Immature natural killer cell (primary cell): ENCODE results near the gene RAPGEF3. TPM values are rescaled to one million over a fixed set of nuclear protein-coding genes. Genes with fewer than 3 reads are reported as not detected.
A peak's percentile ranks its signal among the peaks of the same experiment; 100 is the strongest.

Experiments
- DNase-seq, 3 donors: peaks; one replicate each; pipeline ENCODE4 v3.0.0; 2022; ENCODE audit warnings: mixed read lengths in 1 of 3
- H3K27ac Mint-ChIP-seq, 6 donors: one replicate each; pipeline ENCODE4 v1.8.0; 2020; ENCODE audit warnings: mixed read lengths in 6 of 6, mild to moderate bottlenecking in 5 of 6, inconsistent platforms in 4 of 6, moderate library complexity in 3 of 6
- H3K27me3 Mint-ChIP-seq, 3 donors: one replicate each; pipeline ENCODE4 v1.8.0; 2020 to 2021; ENCODE audit warnings: low read depth in 3 of 3, mild to moderate bottlenecking in 3 of 3, mixed read lengths in 3 of 3, moderate library complexity in 3 of 3, inconsistent platforms in 1 of 3
- H3K36me3 Mint-ChIP-seq, 3 donors: one replicate each; pipeline ENCODE4 v1.8.0; 2020; ENCODE audit warnings: mixed read lengths in 3 of 3, inconsistent platforms in 2 of 3, mild to moderate bottlenecking in 2 of 3
- H3K4me1 Mint-ChIP-seq, 2 donors: one replicate each; pipeline ENCODE4 v1.8.0; 2020; ENCODE audit warnings: inconsistent platforms in 2 of 2, mild to moderate bottlenecking in 2 of 2, mixed read lengths in 2 of 2, moderate library complexity in 1 of 2
- H3K4me3 Mint-ChIP-seq, 5 donors: one replicate each; pipeline ENCODE4 v1.8.0; 2020; ENCODE audit warnings: mild to moderate bottlenecking in 5 of 5, mixed read lengths in 5 of 5, inconsistent platforms in 3 of 5, moderate library complexity in 3 of 5
- H3K9me3 Mint-ChIP-seq, 6 donors: one replicate each; pipeline ENCODE4 v1.8.0; 2020; ENCODE audit warnings: mild to moderate bottlenecking in 6 of 6, mixed read lengths in 6 of 6, inconsistent platforms in 4 of 6, moderate library complexity in 3 of 6
- polyA plus RNA-seq, 3 donors: library from polyadenylated mRNA; unstranded; fragments of 300-500 nt; fragmentation: Illumina TruSeq; gene quantifications; one replicate each; pipeline ENCODE4 v1.2.3, GENCODE V29; 2021

RAPGEF3 gene
- polyA plus RNA-seq, 3 donors from 2014 or later = 0.25 TPM; not detected in 2

GRCh38 chr12:47786662-47787280, 28.1 kb upstream of the RAPGEF3 start:
- no peak overlapping the region for H3K4me3 Mint-ChIP-seq
- H3K27me3 Mint-ChIP-seq = peaks cover 0 to 2% (median 0%) of the 10 kb centered on the region in 3 donors
- H3K9me3 Mint-ChIP-seq = no peaks in the 10 kb centered on the region
- H3K4me1 Mint-ChIP-seq = no peaks in the 10 kb centered on the region
- peaks cover 4 to 41% (median 27%) of the 10 kb centered on the region in 3 donors for H3K36me3 Mint-ChIP-seq
- no peak for DNase-seq
- peak overlapping the region in 3 of 6 donors; percentile 41 to 71 (median 48) for H3K27ac Mint-ChIP-seq

GRCh38 chr12:47785887-47786661, 27.4 kb upstream of the RAPGEF3 start:
- no peak for DNase-seq
- Mint-ChIP-seq H3K36me3 (peaks cover 4 to 40% (median 27%) of the 10 kb centered on the region in 3 donors), H3K27me3 (peaks cover 0 to 2% (median 0%) of the 10 kb centered on the region in 3 donors), H3K27ac (peak overlapping the region in 1 of 6 donors; percentile 48), H3K4me3 (no peak overlapping the region), H3K4me1 (no peaks in the 10 kb centered on the region), H3K9me3 (no peaks in the 10 kb centered on the region)

GRCh38 chr12:47785036-47785886, 26.6 kb upstream of the RAPGEF3 start:
- Mint-ChIP-seq H3K27ac (peak overlapping the region in 4 of 6 donors; percentile 21 to 53 (median 46)), H3K4me3 (no peak overlapping the region), H3K4me1 (no peaks in the 10 kb centered on the region), H3K27me3 (peaks cover 0 to 2% (median 0%) of the 10 kb centered on the region in 3 donors), H3K9me3 (no peaks in the 10 kb centered on the region), H3K36me3 (peaks cover 4 to 32% (median 24%) of the 10 kb centered on the region in 3 donors)
- no peak for DNase-seq

- H3K36me3 Mint-ChIP-seq = peaks cover 4 to 31% (median 24%) of the 10 kb centered on the region in 3 donors
- H3K27ac Mint-ChIP-seq = peak overlapping the region in 3 of 6 donors; percentile 21 to 48 (median 22)
- peaks cover 0 to 2% (median 0%) of the 10 kb centered on the region in 3 donors for H3K27me3 Mint-ChIP-seq
- DNase-seq = no peak
- no peak overlapping the region for H3K4me3 Mint-ChIP-seq
- H3K9me3 Mint-ChIP-seq = no peaks in the 10 kb centered on the region
- H3K4me1 Mint-ChIP-seq = peaks cover 3 to 5% of the 10 kb centered on the region in 2 donors
Measured at GRCh38 chr12:47783821-47784819, 25.4 kb upstream of the RAPGEF3 start.

- H3K36me3 Mint-ChIP-seq = peaks cover 0 to 23% (median 18%) of the 10 kb centered on the region in 3 donors
- DNase-seq = no peak
- no peaks in the 10 kb centered on the region for H3K9me3 Mint-ChIP-seq
- H3K4me3 Mint-ChIP-seq = no peak overlapping the region
- peaks cover 7 to 8% of the 10 kb centered on the region in 2 donors for H3K4me1 Mint-ChIP-seq
- H3K27ac Mint-ChIP-seq = peak overlapping the region in 3 of 6 donors; percentile 25 to 65 (median 45)
- peaks cover 0 to 4% (median 1%) of the 10 kb centered on the region in 3 donors for H3K27me3 Mint-ChIP-seq
Measured at GRCh38 chr12:47783024-47783755, 24.5 kb upstream of the RAPGEF3 start.

- H3K4me3 Mint-ChIP-seq = no peak overlapping the region
- peak overlapping the region in 4 of 6 donors; percentile 25 to 65 (median 42) for H3K27ac Mint-ChIP-seq
- peaks cover 0 to 4% (median 3%) of the 10 kb centered on the region in 3 donors for H3K27me3 Mint-ChIP-seq
- no peaks in the 10 kb centered on the region for H3K9me3 Mint-ChIP-seq
- DNase-seq = no peak
- peaks cover 0 to 14% (median 10%) of the 10 kb centered on the region in 3 donors for H3K36me3 Mint-ChIP-seq
- peaks cover 7 to 8% of the 10 kb centered on the region in 2 donors for H3K4me1 Mint-ChIP-seq
Measured at GRCh38 chr12:47782372-47782770, 23.7 kb upstream of the RAPGEF3 start.

- Mint-ChIP-seq H3K4me1 (peaks cover 7 to 8% of the 10 kb centered on the region in 2 donors), H3K36me3 (peaks cover 0 to 9% (median 7%) of the 10 kb centered on the region in 3 donors), H3K4me3 (no peak overlapping the region), H3K27ac (peak overlapping the region; percentile 16 to 79 (median 61)), H3K9me3 (no peaks in the 10 kb centered on the region), H3K27me3 (peaks cover 0 to 4% (median 3%) of the 10 kb centered on the region in 3 donors)
- DNase-seq = no peak
Measured at GRCh38 chr12:47781479-47782371, 23.0 kb upstream of the RAPGEF3 start.

GRCh38 chr12:47779943-47780504, 21.3 kb upstream of the RAPGEF3 start:
- H3K4me1 Mint-ChIP-seq = peaks cover 8 to 10% of the 10 kb centered on the region in 2 donors
- peaks cover 0 to 6% (median 4%) of the 10 kb centered on the region in 3 donors for H3K36me3 Mint-ChIP-seq
- DNase-seq = no peak
- no peak overlapping the region for H3K27ac Mint-ChIP-seq
- H3K4me3 Mint-ChIP-seq = no peak overlapping the region
- peaks cover 0 to 8% (median 3%) of the 10 kb centered on the region in 3 donors for H3K27me3 Mint-ChIP-seq
- no peaks in the 10 kb centered on the region for H3K9me3 Mint-ChIP-seq

- peak; percentile 80 to 85 (median 81) for DNase-seq
- peak overlapping the region in 5 of 6 donors; percentile 31 to 89 (median 49) for H3K27ac Mint-ChIP-seq
- no peaks in the 10 kb centered on the region for H3K9me3 Mint-ChIP-seq
- peaks cover 0 to under 1% (median 0%) of the 10 kb centered on the region in 3 donors for H3K36me3 Mint-ChIP-seq
- peaks cover 10 to 11% of the 10 kb centered on the region in 2 donors for H3K4me1 Mint-ChIP-seq
- no peak overlapping the region for H3K4me3 Mint-ChIP-seq
- H3K27me3 Mint-ChIP-seq = peaks cover 0 to 11% (median 5%) of the 10 kb centered on the region in 3 donors
Measured at GRCh38 chr12:47779301-47779942, 20.7 kb upstream of the RAPGEF3 start.

GRCh38 chr12:47778881-47779280, 20.2 kb upstream of the RAPGEF3 start:
- Mint-ChIP-seq H3K36me3 (no peaks in the 10 kb centered on the region), H3K9me3 (no peaks in the 10 kb centered on the region), H3K4me1 (peaks cover 15 to 16% of the 10 kb centered on the region in 2 donors), H3K27me3 (peaks cover 0 to 14% (median 5%) of the 10 kb centered on the region in 3 donors), H3K27ac (peak overlapping the region in 1 of 6 donors; percentile 31), H3K4me3 (no peak overlapping the region)
- DNase-seq = no peak
